Fibroblast of peridontal ligament (primary cell): ENCODE measurements around the gene FRMD4A.
"Not testable (repeated sequence)": the region's sequence is repeated elsewhere in the genome, so short reads cannot be mapped to it uniquely, and the experiment has no call there.

Source experiments
- DNase-seq: peaks from one replicate; pipeline ENCODE4 v3.0.0-alpha.2; 2010; ENCODE audit errors: extremely low read depth

Gene FRMD4A

GRCh38 chr10:13883636-13884444 is 446.9 kb downstream of the FRMD4A start:
- peak; percentile 46 for DNase-seq

GRCh38 chr10:13882119-13882711 is 448.5 kb downstream of the FRMD4A start:
- DNase-seq, result peak; percentile 92

GRCh38 chr10:13880760-13881159 is 450.0 kb downstream of the FRMD4A start:
- DNase-seq, result no peak

GRCh38 chr10:13877154-13877909 is 453.4 kb downstream of the FRMD4A start:
- DNase-seq, result peak; percentile 67

GRCh38 chr10:13873196-13873595 is 457.5 kb downstream of the FRMD4A start:
- DNase-seq, result no peak

- DNase-seq, result no peak
Measured at GRCh38 chr10:13872411-13872810, 458.3 kb downstream of the FRMD4A start.

- DNase-seq, result no peak
Measured at GRCh38 chr10:13871776-13872175, 458.9 kb downstream of the FRMD4A start.

GRCh38 chr10:13871011-13871410 is 459.7 kb downstream of the FRMD4A start:
- no peak for DNase-seq

GRCh38 chr10:13869295-13869664 is 461.4 kb downstream of the FRMD4A start:
- DNase-seq, result no peak

GRCh38 chr10:13868528-13869294 is 462.0 kb downstream of the FRMD4A start:
- no peak for DNase-seq

GRCh38 chr10:13867822-13868221 is 462.9 kb downstream of the FRMD4A start:
- no peak for DNase-seq

- peak; percentile 42 for DNase-seq
Measured at GRCh38 chr10:13865758-13866491, 464.8 kb downstream of the FRMD4A start.

GRCh38 chr10:13865220-13865619 is 465.5 kb downstream of the FRMD4A start:
- DNase-seq, result not testable (repeated sequence)

- DNase-seq, result no peak
Measured at GRCh38 chr10:13862546-13863233, 468.0 kb downstream of the FRMD4A start.

GRCh38 chr10:13860886-13861285 is 469.8 kb downstream of the FRMD4A start:
- no peak for DNase-seq

GRCh38 chr10:13859979-13860654 is 470.6 kb downstream of the FRMD4A start:
- DNase-seq, result peak; percentile 34

- DNase-seq, result no peak
Measured at GRCh38 chr10:13858709-13859108, 472.0 kb downstream of the FRMD4A start.

- no peak for DNase-seq
Measured at GRCh38 chr10:13857451-13857850, 473.3 kb downstream of the FRMD4A start.

GRCh38 chr10:13853854-13854253 is 476.9 kb downstream of the FRMD4A start:
- no peak for DNase-seq

GRCh38 chr10:13852872-13853271 is 477.9 kb downstream of the FRMD4A start:
- no peak for DNase-seq
